Right atrium auricular region (tissue), 2 donors: ENCODE results near the gene RPUSD2. TPM values are rescaled to one million over a fixed set of nuclear protein-coding genes. Genes with fewer than 3 reads are reported as not detected.
A peak's percentile ranks its signal among the peaks of the same experiment; 100 is the strongest.

ENCODE experiments used
- DNase-seq: peaks from one replicate; pipeline ENCODE4 v3.0.0-alpha.2; 2019; ENCODE audit warnings: low spot score
- H3K27ac ChIP-seq, 2 donors: fragments of 200-600 bp; sonication (generic); 1 replicate in 1 of 2; 2 replicates in 1 of 2; pipeline ENCODE4 v1.5.1; 2016 to 2019
- H3K27me3 ChIP-seq, 2 donors: fragments of 200-600 bp; sonication (generic); one replicate each; pipeline versions ENCODE4 v1.5.1 to v1.6.0; 2017 to 2019
- H3K36me3 ChIP-seq: fragments of 200-600 bp; sonication (generic); one replicate; pipeline ENCODE4 v1.5.1; 2016
- H3K4me1 ChIP-seq, 2 donors: fragments of 200-600 bp; sonication (generic); one replicate each; pipeline versions ENCODE4 v1.5.1 to v1.6.0; 2017 to 2019
- H3K4me3 ChIP-seq, 2 donors: fragments of 200-600 bp; sonication (generic); 1 replicate in 1 of 2; 2 replicates in 1 of 2; pipeline ENCODE4 v1.5.1; 2017 to 2019; ENCODE audit warnings: mild to moderate bottlenecking in 1 of 2, moderate library complexity in 1 of 2
- H3K9me3 ChIP-seq, 2 donors: fragments of 200-600 bp; sonication (generic); one replicate each; pipeline ENCODE4 v1.5.1; 2019
- total RNA-seq, 2 donors: library from RNA; depleted of rRNA; stranded (reverse); fragments of >200 nt; gene quantifications; one replicate each; pipeline ENCODE4 v1.1.0, GENCODE V29; 2016
- TF ChIP-seq, protein P1 (sequence below), 2 donors: fragments of 200-600 bp; sonication (generic); IDR thresholded peaks; one replicate each; pipeline ENCODE4 v1.5.1; 2019; ENCODE audit warnings: antibody characterized with exemption in 2 of 2

The RPUSD2 gene
- total RNA-seq, 2 donors from 2014 or later: 5.6 to 8.5 TPM

DNA sequence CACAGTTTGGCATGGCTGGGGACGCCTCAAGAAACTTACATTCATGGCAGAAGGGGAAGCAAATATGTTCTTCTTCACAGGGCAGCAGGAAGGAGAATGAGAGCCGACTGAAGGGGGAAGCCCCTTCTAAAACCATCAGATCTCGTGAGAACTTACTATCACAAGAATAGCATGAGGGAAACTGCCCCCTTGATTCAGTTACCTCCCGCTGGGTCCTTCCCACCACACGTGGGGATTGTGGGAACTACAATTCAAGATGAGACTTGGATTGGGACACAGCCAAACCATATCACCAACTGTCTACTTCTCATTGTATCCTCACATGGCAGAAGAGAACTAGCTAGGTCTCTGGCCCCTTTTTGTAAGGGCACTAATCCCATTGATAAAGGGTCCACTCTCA lies 34.7 kb upstream of the RPUSD2 start:
- no peak overlapping the region for H3K27ac ChIP-seq
- H3K9me3 ChIP-seq: no peaks in the 10 kb centered on the region
- H3K4me1 ChIP-seq: no peaks in the 10 kb centered on the region
- H3K27me3 ChIP-seq: no peaks in the 10 kb centered on the region
- H3K36me3 ChIP-seq: no peaks in the 10 kb centered on the region
- TF ChIP-seq, protein P1, sequence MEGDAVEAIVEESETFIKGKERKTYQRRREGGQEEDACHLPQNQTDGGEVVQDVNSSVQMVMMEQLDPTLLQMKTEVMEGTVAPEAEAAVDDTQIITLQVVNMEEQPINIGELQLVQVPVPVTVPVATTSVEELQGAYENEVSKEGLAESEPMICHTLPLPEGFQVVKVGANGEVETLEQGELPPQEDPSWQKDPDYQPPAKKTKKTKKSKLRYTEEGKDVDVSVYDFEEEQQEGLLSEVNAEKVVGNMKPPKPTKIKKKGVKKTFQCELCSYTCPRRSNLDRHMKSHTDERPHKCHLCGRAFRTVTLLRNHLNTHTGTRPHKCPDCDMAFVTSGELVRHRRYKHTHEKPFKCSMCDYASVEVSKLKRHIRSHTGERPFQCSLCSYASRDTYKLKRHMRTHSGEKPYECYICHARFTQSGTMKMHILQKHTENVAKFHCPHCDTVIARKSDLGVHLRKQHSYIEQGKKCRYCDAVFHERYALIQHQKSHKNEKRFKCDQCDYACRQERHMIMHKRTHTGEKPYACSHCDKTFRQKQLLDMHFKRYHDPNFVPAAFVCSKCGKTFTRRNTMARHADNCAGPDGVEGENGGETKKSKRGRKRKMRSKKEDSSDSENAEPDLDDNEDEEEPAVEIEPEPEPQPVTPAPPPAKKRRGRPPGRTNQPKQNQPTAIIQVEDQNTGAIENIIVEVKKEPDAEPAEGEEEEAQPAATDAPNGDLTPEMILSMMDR (IDR thresholded peaks at IDR 0.05): no peak
- DNase-seq: no peak
- H3K4me3 ChIP-seq: no peak overlapping the region

- H3K4me1 ChIP-seq: no peaks in the 10 kb centered on the region
- H3K4me3 ChIP-seq: no peak overlapping the region
- H3K27ac ChIP-seq: peak overlapping the region in 1 of 2 donors; percentile 12
- no peak for DNase-seq
- H3K27me3 ChIP-seq: no peaks in the 10 kb centered on the region
- H3K36me3 ChIP-seq: no peaks in the 10 kb centered on the region
- TF ChIP-seq, protein P1 (IDR thresholded peaks at IDR 0.05): no peak
- H3K9me3 ChIP-seq: no peaks in the 10 kb centered on the region
Measured at GRCh38 chr15:40536501-40536900, 32.6 kb upstream of the RPUSD2 start.

- Histone ChIP-seq H3K36me3 (no peaks in the 10 kb centered on the region), H3K4me3 (no peak overlapping the region), H3K4me1 (no peaks in the 10 kb centered on the region), H3K27me3 (no peaks in the 10 kb centered on the region), H3K27ac (no peak overlapping the region), H3K9me3 (no peaks in the 10 kb centered on the region)
- no peak for DNase-seq
- TF ChIP-seq, protein P1 (IDR thresholded peaks at IDR 0.05): no peak
Measured at GRCh38 chr15:40538976-40539375, 30.1 kb upstream of the RPUSD2 start.

DNA sequence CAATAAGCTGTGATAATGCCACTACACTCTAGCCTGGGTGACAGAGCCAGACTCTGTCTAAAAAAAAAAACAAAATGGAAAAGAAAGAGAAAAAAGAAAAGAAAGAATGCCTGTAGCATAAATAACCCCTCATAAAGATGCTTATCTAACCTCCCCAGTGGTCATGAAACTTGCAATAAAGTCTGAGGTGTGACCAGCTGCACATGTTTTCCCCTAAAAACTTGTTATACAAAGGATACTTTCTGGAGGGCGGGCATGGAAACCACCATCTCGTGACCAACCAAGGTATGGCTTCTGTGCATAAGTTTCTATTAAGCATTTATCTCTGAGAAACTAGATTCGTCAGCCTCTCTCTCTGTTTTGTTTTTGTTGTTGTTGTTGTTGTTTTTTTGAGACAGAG lies 26.0 kb upstream of the RPUSD2 start:
- no peaks in the 10 kb centered on the region for H3K36me3 ChIP-seq
- no peaks in the 10 kb centered on the region for H3K4me1 ChIP-seq
- no peak for DNase-seq
- H3K27ac ChIP-seq: no peak overlapping the region
- TF ChIP-seq, protein P1 (IDR thresholded peaks at IDR 0.05): no peak
- no peak overlapping the region for H3K4me3 ChIP-seq
- no peaks in the 10 kb centered on the region for H3K9me3 ChIP-seq
- no peaks in the 10 kb centered on the region for H3K27me3 ChIP-seq

- H3K4me1 ChIP-seq: no peaks in the 10 kb centered on the region
- no peak for DNase-seq
- no peak overlapping the region for H3K4me3 ChIP-seq
- TF ChIP-seq, protein P1 (IDR thresholded peaks at IDR 0.05): no peak
- no peak overlapping the region for H3K27ac ChIP-seq
- no peaks in the 10 kb centered on the region for H3K36me3 ChIP-seq
- H3K9me3 ChIP-seq: no peaks in the 10 kb centered on the region
- H3K27me3 ChIP-seq: no peaks in the 10 kb centered on the region
Measured at GRCh38 chr15:40543631-40544294, 25.3 kb upstream of the RPUSD2 start.

GRCh38 chr15:40545457-40545856 lies 23.6 kb upstream of the RPUSD2 start:
- TF ChIP-seq, protein P1 (IDR thresholded peaks at IDR 0.05): no peak
- H3K4me1 ChIP-seq: peaks cover 0 to 14% of the 10 kb centered on the region in 2 donors
- no peaks in the 10 kb centered on the region for H3K9me3 ChIP-seq
- no peak overlapping the region for H3K27ac ChIP-seq
- no peak overlapping the region for H3K4me3 ChIP-seq
- no peaks in the 10 kb centered on the region for H3K36me3 ChIP-seq
- DNase-seq: no peak
- no peaks in the 10 kb centered on the region for H3K27me3 ChIP-seq
